Activated T-helper 1 cell treated with anti-CD3 and anti-CD28 coated beads, Interleukin-12 subunit alpha, Interleukin-12 subunit beta, Interleukin-2, Interleukin-4 antibody, amounts not matched to agents 30 ng/mL and 10 ng/mL and 1 ng/mL, durations not matched to agents 14 hours and 24 hours and 36 hours (primary cell): ENCODE measurements around the gene CARS1. TPM values are rescaled to one million over a fixed set of nuclear protein-coding genes. Genes with fewer than 3 reads are reported as not detected.

Source experiments
- DNase-seq: peaks from one replicate; pipeline ENCODE4 v3.0.0; 2021; ENCODE audit warnings: low spot score
- H3K27ac Mint-ChIP-seq: one replicate; pipeline ENCODE4 v1.8.0; 2021; ENCODE audit warnings: mild to moderate bottlenecking, mixed read lengths
- H3K27me3 Mint-ChIP-seq: one replicate; pipeline ENCODE4 v1.8.0; 2022; ENCODE audit warnings: mild to moderate bottlenecking, moderate library complexity, mixed read lengths; ENCODE audit not compliant: insufficient read depth
- H3K36me3 Mint-ChIP-seq: one replicate; pipeline ENCODE4 v1.8.0; 2021; ENCODE audit warnings: low read depth, mixed read lengths
- H3K4me1 Mint-ChIP-seq: one replicate; pipeline ENCODE4 v1.8.0; 2021; ENCODE audit warnings: low read depth, mixed read lengths
- H3K4me3 Mint-ChIP-seq: one replicate; pipeline ENCODE4 v1.8.0; 2021; ENCODE audit warnings: mild to moderate bottlenecking, moderate library complexity, mixed read lengths
- H3K9me3 Mint-ChIP-seq: one replicate; pipeline ENCODE4 v1.8.0; 2021; ENCODE audit warnings: mixed read lengths
- intact Hi-C: fragments of 100-400 bp; cut with micrococcal nuclease; formaldehyde crosslinking; loops from one replicate; pipeline ENCODE4 v1.15.1; 2024
- total RNA-seq: library from RNA; stranded (reverse); gene quantifications from 2 replicates; pipeline ENCODE4 v1.2.3, GENCODE V29; 2022

Gene CARS1
- total RNA-seq, 1 donor from 2014 or later = 63.6 TPM

- Mint-ChIP-seq H3K36me3 (peaks cover 17% of the 10 kb centered on the region), H3K4me1 (peaks cover 30% of the 10 kb centered on the region), H3K27me3 (no peaks in the 10 kb centered on the region), H3K4me3 (peak within 1 kb of the TSS; percentile 99), H3K9me3 (no peaks in the 10 kb centered on the region), H3K27ac (peak within 1 kb of the TSS; percentile 99)
- intact Hi-C loops = loop anchor here (1.0 to 10.0 kb wide), 7 partner anchors 22 to 1138 kb away; partner anchors contain the start of genes CARS1, LSP1, NUP98 and TSSC4
- DNase-seq = peak; percentile 95
Observed at GRCh38 chr11:2992234-2992996, 64.8 kb downstream of the CARS1 start, which contains the start of gene NAP1L4. Gene NAP1L4, minus strand, starts transcription at chr11:2992329. Its CDS starts 13,109 bp downstream, at chr11:2979220.

GRCh38 chr11:2991452-2992233, 65.6 kb downstream of the CARS1 start:
- Mint-ChIP-seq H3K27me3 (no peaks in the 10 kb centered on the region), H3K36me3 (peaks cover 21% of the 10 kb centered on the region), H3K9me3 (no peaks in the 10 kb centered on the region), H3K27ac (peak overlapping the region; percentile 99), H3K4me1 (peaks cover 30% of the 10 kb centered on the region), H3K4me3 (peak overlapping the region; percentile 99)
- DNase-seq = no peak
- intact Hi-C loops = loop anchor here (1.0 to 10.0 kb wide), 8 partner anchors 23 to 1137 kb away; partner anchors contain the start of genes CARS1, LSP1, NUP98 and TSSC4

- H3K27me3 Mint-ChIP-seq = no peaks in the 10 kb centered on the region
- peaks cover 30% of the 10 kb centered on the region for H3K4me1 Mint-ChIP-seq
- H3K27ac Mint-ChIP-seq = peak overlapping the region; percentile 99
- peaks cover 21% of the 10 kb centered on the region for H3K36me3 Mint-ChIP-seq
- no peaks in the 10 kb centered on the region for H3K9me3 Mint-ChIP-seq
- DNase-seq = no peak
- intact Hi-C loops = loop anchor here (2.0 to 10.0 kb wide), 3 partner anchors 388 to 1136 kb away; partner anchors contain the start of genes LSP1, NUP98 and ZNF195
- peak overlapping the region; percentile 99 for H3K4me3 Mint-ChIP-seq
Observed at GRCh38 chr11:2990617-2991451, 66.4 kb downstream of the CARS1 start.

GRCh38 chr11:2989551-2989950, 67.7 kb downstream of the CARS1 start:
- intact Hi-C loops = loop anchor here (2.0 to 5.0 kb wide), 2 partner anchors 102 to 913 kb away; partner anchors contain the start of gene CDKN1C
- peaks cover 33% of the 10 kb centered on the region for H3K4me1 Mint-ChIP-seq
- H3K4me3 Mint-ChIP-seq = peak overlapping the region; percentile 99
- no peak for DNase-seq
- H3K9me3 Mint-ChIP-seq = no peaks in the 10 kb centered on the region
- peak overlapping the region; percentile 99 for H3K27ac Mint-ChIP-seq
- H3K36me3 Mint-ChIP-seq = peaks cover 23% of the 10 kb centered on the region
- no peaks in the 10 kb centered on the region for H3K27me3 Mint-ChIP-seq

- intact Hi-C loops = loop anchor here (2.0 to 5.0 kb wide), 2 partner anchors 102 to 912 kb away; partner anchors contain the start of gene CDKN1C
- Mint-ChIP-seq H3K4me1 (peaks cover 36% of the 10 kb centered on the region), H3K36me3 (peaks cover 26% of the 10 kb centered on the region), H3K9me3 (no peaks in the 10 kb centered on the region), H3K4me3 (peak overlapping the region; percentile 99), H3K27ac (peak overlapping the region; percentile 99), H3K27me3 (no peaks in the 10 kb centered on the region)
- DNase-seq = no peak
Observed at GRCh38 chr11:2989006-2989405, 68.2 kb downstream of the CARS1 start.

GRCh38 chr11:2987881-2988861, 69.1 kb downstream of the CARS1 start:
- Mint-ChIP-seq H3K4me3 (peak overlapping the region; percentile 99), H3K27me3 (no peaks in the 10 kb centered on the region), H3K36me3 (peaks cover 26% of the 10 kb centered on the region), H3K9me3 (no peaks in the 10 kb centered on the region), H3K4me1 (peaks cover 45% of the 10 kb centered on the region), H3K27ac (peak overlapping the region; percentile 99)
- DNase-seq = no peak
- intact Hi-C loops = loop anchor here (1.0 to 5.0 kb wide), 4 partner anchors 12 to 911 kb away; partner anchors contain the start of gene CDKN1C

GRCh38 chr11:2983908-2984307, 73.3 kb downstream of the CARS1 start:
- Mint-ChIP-seq H3K4me1 (peaks cover 40% of the 10 kb centered on the region), H3K27me3 (no peaks in the 10 kb centered on the region), H3K4me3 (no peak overlapping the region), H3K36me3 (peaks cover 21% of the 10 kb centered on the region), H3K9me3 (no peaks in the 10 kb centered on the region), H3K27ac (no peak overlapping the region)
- intact Hi-C loops = no loop called here
- DNase-seq = no peak

- Mint-ChIP-seq H3K4me1 (peaks cover 28% of the 10 kb centered on the region), H3K36me3 (peaks cover 22% of the 10 kb centered on the region), H3K4me3 (no peak overlapping the region), H3K27me3 (no peaks in the 10 kb centered on the region), H3K27ac (peak overlapping the region; percentile 15), H3K9me3 (no peaks in the 10 kb centered on the region)
- DNase-seq = no peak
- intact Hi-C loops = no loop called here
Observed at GRCh38 chr11:2982214-2982613, 75.0 kb downstream of the CARS1 start.

GRCh38 chr11:2981130-2981529, 76.1 kb downstream of the CARS1 start:
- H3K4me3 Mint-ChIP-seq = no peak overlapping the region
- no peaks in the 10 kb centered on the region for H3K9me3 Mint-ChIP-seq
- no peak overlapping the region for H3K27ac Mint-ChIP-seq
- DNase-seq = no peak
- peaks cover 26% of the 10 kb centered on the region for H3K36me3 Mint-ChIP-seq
- no peaks in the 10 kb centered on the region for H3K27me3 Mint-ChIP-seq
- peaks cover 37% of the 10 kb centered on the region for H3K4me1 Mint-ChIP-seq
- intact Hi-C loops = no loop called here

- no peak for DNase-seq
- no peaks in the 10 kb centered on the region for H3K27me3 Mint-ChIP-seq
- intact Hi-C loops = no loop called here
- H3K9me3 Mint-ChIP-seq = no peaks in the 10 kb centered on the region
- H3K4me3 Mint-ChIP-seq = no peak overlapping the region
- peaks cover 31% of the 10 kb centered on the region for H3K36me3 Mint-ChIP-seq
- peaks cover 37% of the 10 kb centered on the region for H3K4me1 Mint-ChIP-seq
- no peak overlapping the region for H3K27ac Mint-ChIP-seq
Observed at GRCh38 chr11:2980168-2980840, 76.9 kb downstream of the CARS1 start.

- Mint-ChIP-seq H3K4me1 (peaks cover 35% of the 10 kb centered on the region), H3K9me3 (no peaks in the 10 kb centered on the region), H3K27ac (no peak overlapping the region), H3K27me3 (no peaks in the 10 kb centered on the region), H3K36me3 (peaks cover 40% of the 10 kb centered on the region), H3K4me3 (no peak overlapping the region)
- intact Hi-C loops = no loop called here
- no peak for DNase-seq
Observed at GRCh38 chr11:2977113-2977512, 80.1 kb downstream of the CARS1 start.
